HepG2 (cell line): ENCODE results near the gene LRBA. TPM values are rescaled to one million over a fixed set of nuclear protein-coding genes. Genes with fewer than 3 reads are reported as not detected.

Experiments used
- DNMT3B ChIP-seq: conservative IDR thresholded peaks from 2 replicates; pipeline ENCODE4 v1.6.1; 2016; ENCODE audit warnings: missing biosample characterization, control low read depth
- EEA1 ChIP-seq: sonication (generic); formaldehyde crosslinking; IDR thresholded peaks from 2 replicates; pipeline ENCODE4 v1.5.1; 2020; ENCODE audit warnings: mild to moderate bottlenecking, missing genetic modification reagents, borderline replicate concordance
- FOSL2 ChIP-seq: sonication (generic); formaldehyde crosslinking; IDR thresholded peaks from 2 replicates; pipeline ENCODE4 v1.4.0; 2020; ENCODE audit warnings: missing genetic modification reagents
- FOXC1 ChIP-seq: sonication (generic); formaldehyde crosslinking; IDR thresholded peaks from 2 replicates; pipeline ENCODE4 v1.8.0; 2022; ENCODE audit warnings: mild to moderate bottlenecking, missing genetic modification reagents, borderline replicate concordance
- HDAC1 ChIP-seq: sonication (generic); formaldehyde crosslinking; IDR thresholded peaks from 2 replicates; pipeline ENCODE4 v1.5.1; 2020; ENCODE audit warnings: mild to moderate bottlenecking, missing genetic modification reagents
- HMG20A ChIP-seq: IDR thresholded peaks from 2 replicates; pipeline ENCODE4 v1.6.1; 2016; ENCODE audit warnings: borderline replicate concordance
- HMG20B ChIP-seq: conservative IDR thresholded peaks from 2 replicates; pipeline ENCODE4 v1.6.1; 2016; ENCODE audit warnings: missing genetic modification reagents, missing compliant biosample characterization
- KAT2B ChIP-seq: fragments of 150-350 bp; IDR thresholded peaks from 2 replicates; pipeline ENCODE4 v1.6.1; 2014; ENCODE audit warnings: low read depth, low read length, borderline replicate concordance
- KAT8 ChIP-seq: IDR thresholded peaks from 2 replicates; pipeline ENCODE4 v1.6.1; 2016; ENCODE audit warnings: missing genetic modification reagents, missing compliant biosample characterization
- KMT2B ChIP-seq: IDR thresholded peaks from 2 replicates; pipeline ENCODE4 v1.6.1; 2016; ENCODE audit warnings: missing genetic modification reagents, missing compliant biosample characterization
- MAZ ChIP-seq, 2 experiments: sonication (generic) in 1 of 2; formaldehyde crosslinking in 1 of 2; IDR thresholded peaks; 2 replicates each; pipeline versions ENCODE4 v1.5.0 to v1.6.1; 2012 to 2020; ENCODE audit warnings: low read depth in 2 of 2, mild to moderate bottlenecking in 2 of 2, borderline replicate concordance in 1 of 2, improper control_type of control experiment in 1 of 2, low read length in 1 of 2, missing genetic modification reagents in 1 of 2, moderate library complexity in 1 of 2
- NCOR1 ChIP-seq: fragments of 200-600 bp; sonication (generic); IDR thresholded peaks from 2 replicates; pipeline ENCODE4 v1.7.0; 2017; ENCODE audit warnings: antibody characterized with exemption, low read length, borderline replicate concordance
- NFRKB ChIP-seq: fragments of 450-650 bp; IDR thresholded peaks from 2 replicates; pipeline ENCODE4 v1.6.1; 2017
- NKX3-1 ChIP-seq: sonication (generic); formaldehyde crosslinking; IDR thresholded peaks from 2 replicates; pipeline ENCODE4 v1.5.0; 2020; ENCODE audit warnings: missing genetic modification reagents
- PATZ1 ChIP-seq: sonication (generic); formaldehyde crosslinking; IDR thresholded peaks from 2 replicates; pipeline ENCODE4 v1.4.0; 2020; ENCODE audit warnings: missing genetic modification reagents
- SAP130 ChIP-seq: IDR thresholded peaks from 2 replicates; pipeline ENCODE4 v1.6.1; 2016; ENCODE audit warnings: low read depth
- SETDB1 ChIP-seq: sonication (generic); formaldehyde crosslinking; IDR thresholded peaks from 2 replicates; pipeline ENCODE4 v1.5.1; 2020; ENCODE audit warnings: missing genetic modification reagents, mild to moderate bottlenecking, borderline replicate concordance
- SIN3B ChIP-seq: fragments of 150-350 bp; IDR thresholded peaks from 2 replicates; pipeline ENCODE4 v1.6.1; 2014; ENCODE audit warnings: low read length
- SIX1 ChIP-seq: sonication (generic); formaldehyde crosslinking; IDR thresholded peaks from 2 replicates; pipeline ENCODE4 v1.4.0; 2020; ENCODE audit warnings: missing genetic modification reagents, borderline replicate concordance
- ZMYM4 ChIP-seq: sonication (generic); formaldehyde crosslinking; IDR thresholded peaks from 2 replicates; pipeline ENCODE4 v1.8.1; 2023; ENCODE audit warnings: mild to moderate bottlenecking, missing genetic modification reagents
- ZNF580 ChIP-seq: IDR thresholded peaks from 2 replicates; pipeline ENCODE4 v1.6.1; 2016; ENCODE audit warnings: low read depth, borderline replicate concordance
- ZNF720 ChIP-seq: sonication (generic); formaldehyde crosslinking; IDR thresholded peaks from 2 replicates; pipeline ENCODE4 v1.4.0; 2020; ENCODE audit warnings: missing genetic modification reagents
- polyA plus RNA-seq, 8 experiments: library from polyadenylated mRNA; depleted of rRNA in 3 of 8; stranded (reverse) in 7 of 8; unstranded in 1 of 8; fragments of >200 nt; fragmentation: Illumina TruSeq in 4 of 8; extraction: Trizol in 4 of 8; gene quantifications; 2 replicates each; pipeline versions ENCODE4 v1.2.1 to v1.2.3, GENCODE V29; 2011 to 2016; ENCODE audit warnings: low read depth in 4 of 8, missing spikeins in 1 of 8, mixed read lengths in 1 of 8; ENCODE audit not compliant: insufficient read depth in 1 of 8
- total RNA-seq, 5 experiments: library from RNA; depleted of rRNA; stranded (reverse); fragments of >200 nt; fragmentation: Illumina TruSeq; extraction: Trizol; gene quantifications; 2 replicates each; pipeline ENCODE4 v1.2.3, GENCODE V29; 2016; ENCODE audit warnings: low read depth in 1 of 5
- TF ChIP-seq, protein P1 (sequence below): sonication (generic); formaldehyde crosslinking; IDR thresholded peaks from 2 replicates; pipeline ENCODE4 v1.8.0; 2022; ENCODE audit warnings: mild to moderate bottlenecking, missing genetic modification reagents, moderate library complexity
- TF ChIP-seq, protein P2 (sequence below), 2 experiments: sonication (generic) in 1 of 2; formaldehyde crosslinking in 1 of 2; IDR thresholded peaks; 2 replicates each; pipeline versions ENCODE4 v1.5.1 to v1.6.1; 2011 to 2020; ENCODE audit warnings: borderline replicate concordance in 1 of 2, low read depth in 1 of 2, low read length in 1 of 2, mild to moderate bottlenecking in 1 of 2, missing genetic modification reagents in 1 of 2, moderate library complexity in 1 of 2
- TF ChIP-seq, protein P3 (sequence below): sonication (generic); formaldehyde crosslinking; IDR thresholded peaks from 2 replicates; pipeline ENCODE4 v1.8.0; 2023; ENCODE audit warnings: mild to moderate bottlenecking, missing genetic modification reagents

LRBA gene
- total and polyA plus RNA-seq, 2 of the 13 experiments (the other 11 are each of a cell fraction or from before 2014, with no cell fraction given): 21.0 to 37.2 TPM

DNA sequence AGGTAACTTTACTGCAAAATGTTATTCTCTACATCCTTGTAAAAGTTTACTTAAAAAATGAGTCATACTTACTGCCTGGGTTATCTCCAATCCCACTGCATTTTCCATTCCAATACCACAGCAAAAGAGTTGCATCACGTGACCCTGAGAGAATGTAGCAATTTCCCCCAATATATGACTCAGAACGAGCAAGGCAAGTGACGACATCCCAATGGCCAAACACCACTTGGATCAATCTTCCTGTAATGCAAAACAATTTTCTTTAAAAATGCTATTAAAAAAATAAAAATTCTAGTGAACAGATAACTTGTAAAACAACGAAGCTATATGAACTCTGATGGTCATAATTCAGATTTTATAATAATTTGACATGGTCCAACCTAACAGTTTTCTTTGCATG is 712.5 kb downstream of the LRBA start (continued):
- TF ChIP-seq FOXC1 (CRISPR knock-in tag) (no peak), NKX3-1 (no peak), MAZ (IDR thresholded peaks at IDR 0.05; ENCODE audit: borderline replicate concordance, low read depth, low read length) (no peak), MAZ (CRISPR knock-in tag; IDR thresholded peaks at IDR 0.05; ENCODE audit: low read depth) (no peak), SAP130 (CRISPR knock-in tag) (peak; percentile 44), PATZ1 (CRISPR knock-in tag) (no peak), HMG20A (0 out of 2 replicates have a peak, but pooled peaks have one; percentile 17), HDAC1 (CRISPR knock-in tag) (no peak), KAT8 (CRISPR knock-in tag) (0 out of 2 replicates have a peak, but pooled peaks have one; percentile 21), HMG20B (no peak), KMT2B (CRISPR knock-in tag) (no peak), NCOR1 (no peak), ZMYM4 (CRISPR knock-in tag) (peak; percentile 35; the same call in 1 of the 2 replicates), EEA1 (CRISPR knock-in tag) (no peak), SIX1 (no peak), FOSL2 (peak; percentile 99), ZNF580 (CRISPR knock-in tag) (no peak), SETDB1 (CRISPR knock-in tag) (no peak), NFRKB (no peak), KAT2B (no peak), ZNF720 (CRISPR knock-in tag) (no peak), SIN3B (no peak), DNMT3B (CRISPR knock-in tag) (no peak)
- TF ChIP-seq, protein P1, sequence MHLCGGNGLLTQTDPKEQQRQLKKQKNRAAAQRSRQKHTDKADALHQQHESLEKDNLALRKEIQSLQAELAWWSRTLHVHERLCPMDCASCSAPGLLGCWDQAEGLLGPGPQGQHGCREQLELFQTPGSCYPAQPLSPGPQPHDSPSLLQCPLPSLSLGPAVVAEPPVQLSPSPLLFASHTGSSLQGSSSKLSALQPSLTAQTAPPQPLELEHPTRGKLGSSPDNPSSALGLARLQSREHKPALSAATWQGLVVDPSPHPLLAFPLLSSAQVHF (CRISPR knock-in tag): no peak
- TF ChIP-seq, protein P2, sequence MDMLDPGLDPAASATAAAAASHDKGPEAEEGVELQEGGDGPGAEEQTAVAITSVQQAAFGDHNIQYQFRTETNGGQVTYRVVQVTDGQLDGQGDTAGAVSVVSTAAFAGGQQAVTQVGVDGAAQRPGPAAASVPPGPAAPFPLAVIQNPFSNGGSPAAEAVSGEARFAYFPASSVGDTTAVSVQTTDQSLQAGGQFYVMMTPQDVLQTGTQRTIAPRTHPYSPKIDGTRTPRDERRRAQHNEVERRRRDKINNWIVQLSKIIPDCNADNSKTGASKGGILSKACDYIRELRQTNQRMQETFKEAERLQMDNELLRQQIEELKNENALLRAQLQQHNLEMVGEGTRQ (IDR thresholded peaks at IDR 0.05; ENCODE audit: low read depth, low read length): peak; percentile 67
- TF ChIP-seq, protein P2 (CRISPR knock-in tag; IDR thresholded peaks at IDR 0.05; ENCODE audit: borderline replicate concordance): no peak
- TF ChIP-seq, protein P3, sequence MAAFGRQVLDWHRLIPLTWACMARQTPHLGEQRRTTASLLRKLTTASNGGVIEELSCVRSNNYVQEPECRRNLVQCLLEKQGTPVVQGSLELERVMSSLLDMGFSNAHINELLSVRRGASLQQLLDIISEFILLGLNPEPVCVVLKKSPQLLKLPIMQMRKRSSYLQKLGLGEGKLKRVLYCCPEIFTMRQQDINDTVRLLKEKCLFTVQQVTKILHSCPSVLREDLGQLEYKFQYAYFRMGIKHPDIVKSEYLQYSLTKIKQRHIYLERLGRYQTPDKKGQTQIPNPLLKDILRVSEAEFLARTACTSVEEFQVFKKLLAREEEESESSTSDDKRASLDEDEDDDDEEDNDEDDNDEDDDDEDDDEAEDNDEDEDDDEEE (CRISPR knock-in tag): no peak
